Femur (tissue), 1 donor: ENCODE results near the gene CEP41.
"Not testable (repeated sequence)": the region's sequence is repeated elsewhere in the genome, so short reads cannot be mapped to it uniquely, and the experiment has no call there.

ENCODE experiments used
- DNase-seq: peaks from one replicate; pipeline ENCODE4 v3.0.0-alpha.2; 2017

Gene CEP41

DNA sequence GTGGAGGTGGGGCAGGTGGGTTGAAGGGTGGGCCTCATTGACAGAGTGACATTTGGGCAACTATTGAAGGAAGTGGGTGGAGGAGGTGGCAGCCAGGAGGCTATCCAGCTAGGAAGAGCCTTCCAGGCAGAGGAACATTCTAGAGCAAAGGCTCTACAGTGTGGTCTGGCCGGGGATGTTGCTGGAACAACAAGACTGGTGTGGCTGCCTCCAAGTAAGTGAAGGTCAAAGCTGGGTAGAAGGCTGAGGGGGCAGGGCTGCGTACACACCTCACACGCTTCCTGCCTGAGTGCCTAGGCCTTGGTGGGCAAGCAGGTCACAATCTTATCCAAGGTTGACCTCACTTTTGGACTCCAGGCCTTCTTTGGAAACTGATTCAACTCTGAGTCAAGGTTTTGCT, 53.9 kb downstream of the CEP41 start:
- DNase-seq, result no peak

DNA sequence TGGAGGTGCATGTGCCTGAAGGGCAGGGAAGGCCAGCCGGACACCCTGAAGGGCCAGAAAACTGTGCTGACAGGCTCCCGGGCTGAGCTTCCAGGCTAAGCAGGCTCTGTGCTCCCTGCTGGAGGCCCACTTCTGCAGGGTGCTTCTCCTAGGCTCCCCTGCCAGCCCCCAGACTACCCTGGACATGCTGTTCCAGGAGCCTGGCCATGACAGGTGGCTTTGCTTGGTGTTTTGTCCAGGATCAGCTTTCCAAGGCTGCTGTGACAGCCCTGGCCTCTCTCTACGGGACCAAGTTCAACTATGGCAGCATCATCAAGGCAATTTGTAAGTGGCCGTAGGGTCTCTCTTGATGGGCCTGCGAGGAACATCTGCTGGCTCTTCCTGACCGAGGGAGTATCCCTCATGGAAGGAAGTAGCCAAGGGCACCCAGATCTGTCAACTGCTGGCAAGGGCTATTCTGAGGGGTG, 55.2 kb downstream of the CEP41 start:
- no peak for DNase-seq

DNA sequence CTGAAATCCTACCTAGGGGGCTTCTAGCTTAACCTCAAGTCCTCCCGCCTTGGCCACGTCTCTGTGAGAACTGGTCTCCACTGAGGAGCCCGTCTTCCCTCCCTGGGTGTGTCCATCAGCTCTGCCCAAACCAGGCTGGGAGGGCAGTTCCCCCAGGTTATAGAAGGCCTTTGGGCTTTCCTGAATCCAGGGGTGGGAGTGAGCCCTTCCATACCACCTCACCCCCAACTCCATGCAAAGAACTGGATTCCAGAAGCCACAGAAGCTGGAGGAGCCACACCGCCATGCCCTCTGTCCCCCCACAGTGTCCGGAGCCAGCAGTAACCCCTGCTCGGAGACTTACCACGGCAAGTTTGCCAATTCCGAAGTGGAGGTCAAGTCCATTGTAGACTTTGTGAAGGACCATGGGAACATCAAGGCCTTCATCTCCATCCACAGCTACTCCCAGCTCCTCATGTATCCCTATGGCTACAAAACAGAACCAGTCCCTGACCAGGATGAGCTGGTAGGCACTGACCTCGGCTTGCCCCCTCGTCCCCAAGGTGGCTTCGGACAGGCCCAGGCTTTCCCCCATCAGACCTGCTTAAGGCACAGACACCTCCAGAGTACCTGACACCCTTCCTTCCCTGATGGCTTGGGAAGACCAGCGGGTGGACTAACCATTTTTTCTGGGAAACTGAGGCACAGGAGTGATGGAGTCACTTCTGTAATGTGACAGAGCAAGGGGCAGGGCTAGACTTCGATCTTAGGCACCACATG, 55.8 kb downstream of the CEP41 start:
- no peak for DNase-seq

DNA sequence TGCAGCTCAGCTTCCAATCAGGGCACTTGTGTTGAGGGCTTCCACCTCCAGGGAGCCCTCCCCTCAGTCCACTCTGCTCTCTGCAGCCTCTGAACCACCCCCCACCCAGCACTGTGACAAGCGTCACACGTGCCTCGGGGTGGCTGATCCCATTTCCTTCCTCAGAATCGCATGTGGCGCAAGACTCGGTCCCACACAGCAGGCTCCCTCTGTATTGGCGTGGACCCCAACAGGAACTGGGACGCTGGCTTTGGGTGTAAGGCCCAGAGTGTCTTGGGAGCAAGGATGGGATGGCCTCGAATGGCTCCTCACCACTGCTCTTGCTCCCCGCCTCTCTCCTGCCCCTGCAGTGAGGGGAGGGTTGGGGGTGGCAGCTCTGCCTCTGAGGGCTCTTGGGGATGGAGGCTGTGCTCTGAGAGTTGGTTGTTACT, 56.4 kb downstream of the CEP41 start:
- peak; percentile 19 for DNase-seq

DNA sequence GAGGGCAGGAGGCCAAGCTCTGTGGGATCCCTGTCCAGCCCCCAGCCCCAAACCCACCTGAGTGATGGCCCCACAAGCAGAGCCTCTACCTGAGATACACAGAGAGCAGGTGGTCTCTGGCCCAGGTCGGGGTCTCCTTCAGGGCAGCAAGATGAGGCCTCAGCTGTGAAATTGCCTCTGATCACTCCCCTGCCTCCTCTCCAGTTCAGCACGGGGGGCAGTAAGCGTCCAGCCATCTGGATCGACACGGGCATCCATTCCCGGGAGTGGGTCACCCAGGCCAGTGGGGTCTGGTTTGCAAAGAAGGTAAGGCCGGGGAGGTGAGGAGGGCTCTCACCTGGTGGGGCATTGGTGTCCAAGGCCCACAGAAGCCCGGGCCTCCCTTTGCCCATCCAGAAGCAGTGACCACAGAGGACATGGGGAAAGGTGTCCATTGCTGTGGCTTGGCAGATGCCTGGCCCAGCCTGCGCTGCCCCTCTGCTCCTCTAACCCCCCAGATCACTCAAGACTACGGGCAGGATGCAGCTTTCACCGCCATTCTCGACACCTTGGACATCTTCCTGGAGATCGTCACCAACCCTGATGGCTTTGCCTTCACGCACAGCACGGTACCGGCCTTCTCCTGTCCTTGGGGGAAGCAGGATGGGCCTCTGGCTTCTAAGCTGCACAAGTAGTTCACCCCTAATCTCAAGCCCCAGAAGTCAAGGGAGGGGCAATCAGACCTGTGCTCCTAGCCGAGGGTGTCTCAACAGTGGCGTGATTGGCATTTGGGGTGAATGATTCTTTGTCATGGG, 57.4 kb downstream of the CEP41 start:
- DNase-seq, result peak; percentile 12

DNA sequence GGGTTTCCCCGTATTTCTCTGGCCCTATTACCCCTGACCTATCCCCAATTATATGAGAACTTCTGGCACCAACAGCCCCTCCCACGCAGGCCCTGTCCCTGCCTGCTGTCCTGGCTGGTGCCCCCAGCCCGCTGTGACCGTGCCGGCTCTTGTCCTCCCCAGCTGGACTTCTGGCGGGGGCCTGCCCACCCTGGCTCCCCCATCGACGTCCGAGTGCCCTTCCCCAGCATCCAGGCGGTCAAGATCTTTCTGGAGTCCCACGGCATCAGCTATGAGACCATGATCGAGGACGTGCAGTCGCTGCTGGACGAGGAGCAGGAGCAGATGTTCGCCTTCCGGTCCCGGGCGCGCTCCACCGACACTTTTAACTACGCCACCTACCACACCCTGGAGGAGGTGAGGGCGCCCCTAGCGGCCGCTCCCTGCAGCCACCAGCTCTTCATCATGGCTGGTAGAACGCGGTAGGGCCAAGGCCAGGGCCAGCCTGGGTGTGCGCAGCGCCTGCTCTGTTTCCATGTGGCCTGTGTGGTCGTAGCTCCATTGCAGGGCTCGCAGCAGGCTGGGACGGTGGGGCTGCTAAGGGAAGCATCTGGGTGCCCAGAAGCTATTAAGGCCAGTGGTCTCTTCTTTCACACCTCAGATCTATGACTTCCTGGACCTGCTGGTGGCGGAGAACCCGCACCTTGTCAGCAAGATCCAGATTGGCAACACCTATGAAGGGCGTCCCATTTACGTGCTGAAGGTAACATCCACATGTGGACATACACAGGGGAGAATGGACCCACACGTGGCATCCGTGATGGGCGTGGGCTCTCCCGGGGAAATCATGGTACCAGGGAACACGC, 59.1 kb downstream of the CEP41 start:
- DNase-seq, result peak; percentile 20

DNA sequence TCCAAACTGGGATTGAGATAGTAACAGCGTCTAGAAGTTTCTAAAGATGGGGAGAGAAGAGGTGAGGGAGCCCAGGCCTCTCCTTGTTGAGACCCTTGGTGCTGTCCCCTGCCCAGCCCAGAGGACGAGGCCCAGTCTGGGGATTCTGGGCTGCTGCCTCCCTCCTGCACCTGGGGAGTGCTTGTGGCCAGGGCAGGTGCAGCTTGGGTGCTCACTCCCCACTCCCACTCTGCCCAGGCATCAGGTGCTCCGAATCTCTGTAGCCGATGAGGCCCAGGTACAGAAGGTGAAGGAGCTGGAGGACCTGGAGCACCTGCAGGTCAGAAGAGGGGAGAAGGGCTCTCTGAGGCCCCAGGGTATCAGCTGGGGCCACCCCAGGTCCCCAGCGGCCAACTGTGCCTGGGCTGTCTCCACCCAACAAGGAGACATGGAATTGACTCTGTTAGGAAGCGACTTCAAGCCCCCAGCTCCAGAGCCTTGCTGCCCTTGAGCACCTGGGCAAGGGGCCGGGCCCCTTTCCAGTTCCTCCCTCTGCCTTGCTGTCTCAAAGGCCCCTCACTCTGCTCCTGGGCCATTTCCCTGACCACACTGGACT, 59.9 kb downstream of the CEP41 start:
- peak; percentile 22 for DNase-seq

DNA sequence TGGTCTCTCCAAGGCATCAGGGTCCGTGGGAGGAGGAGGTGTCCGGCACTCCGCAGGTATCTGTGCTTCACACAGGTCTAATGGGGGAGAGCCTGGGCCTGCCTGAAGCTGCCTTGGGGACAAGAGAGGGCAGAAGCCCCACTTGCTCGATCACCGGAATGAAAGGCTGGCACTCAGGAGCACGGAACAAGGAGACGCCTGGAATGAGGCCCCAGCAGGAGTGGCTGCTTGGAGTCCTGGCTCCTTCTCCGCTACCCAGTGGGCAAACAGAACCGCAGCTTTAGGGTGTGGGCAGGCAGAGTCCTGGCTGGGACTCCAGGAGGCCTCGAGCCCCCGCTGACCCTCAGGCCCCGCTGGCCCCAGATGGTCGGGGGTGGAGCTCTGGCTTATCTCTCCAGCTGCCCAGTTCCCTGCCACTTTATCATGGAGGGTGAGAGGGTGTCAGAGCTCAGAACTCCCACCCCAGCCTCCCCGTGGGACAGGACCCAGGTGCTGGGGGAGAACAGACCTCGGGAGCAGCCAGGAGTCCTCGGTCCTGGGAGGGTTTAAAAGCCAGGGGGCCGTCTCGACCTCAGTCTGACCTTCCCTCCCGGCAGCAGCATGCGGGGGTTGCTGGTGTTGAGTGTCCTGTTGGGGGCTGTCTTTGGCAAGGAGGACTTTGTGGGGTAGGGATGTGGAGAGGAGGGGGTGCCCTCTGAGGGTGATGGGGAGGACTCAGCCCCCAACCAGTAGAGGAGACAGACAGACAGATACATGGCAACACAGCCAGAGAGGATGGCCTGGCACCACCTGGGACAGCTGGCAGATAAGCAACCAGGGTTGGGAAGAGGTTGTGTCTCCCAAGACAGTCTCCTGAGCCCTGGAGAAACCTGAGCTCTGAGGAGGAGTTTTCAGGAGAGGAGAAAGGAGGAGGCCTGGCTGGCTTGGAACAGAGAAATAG, 60.6 kb downstream of the CEP41 start, which contains the start of gene CPA1:
CPA1 (plus strand) TSS at position 574 of the 940 bp plus-strand sequence; CDS start at position 601, 27 bp downstream.
- peak; percentile 69 for DNase-seq

DNA sequence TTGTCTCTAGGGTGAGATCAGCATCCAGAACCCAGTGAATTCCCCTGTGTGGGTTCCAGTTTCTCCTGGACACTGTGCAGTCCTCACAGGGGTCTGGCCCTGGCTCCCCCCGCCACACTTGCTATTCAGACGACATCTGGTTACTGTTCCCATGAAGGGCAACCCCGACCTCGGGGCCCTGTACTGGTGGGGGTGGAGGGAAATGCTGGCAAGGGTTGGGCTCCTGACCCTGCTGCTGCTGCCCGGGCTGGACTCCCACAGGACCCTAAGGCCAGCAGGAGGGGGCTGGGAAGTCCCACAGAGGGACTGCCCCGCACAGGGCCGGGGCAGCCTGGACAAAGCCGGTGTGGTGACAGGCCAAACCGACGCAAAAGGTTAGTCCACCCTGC, 61.3 kb downstream of the CEP41 start:
- no peak for DNase-seq

DNA sequence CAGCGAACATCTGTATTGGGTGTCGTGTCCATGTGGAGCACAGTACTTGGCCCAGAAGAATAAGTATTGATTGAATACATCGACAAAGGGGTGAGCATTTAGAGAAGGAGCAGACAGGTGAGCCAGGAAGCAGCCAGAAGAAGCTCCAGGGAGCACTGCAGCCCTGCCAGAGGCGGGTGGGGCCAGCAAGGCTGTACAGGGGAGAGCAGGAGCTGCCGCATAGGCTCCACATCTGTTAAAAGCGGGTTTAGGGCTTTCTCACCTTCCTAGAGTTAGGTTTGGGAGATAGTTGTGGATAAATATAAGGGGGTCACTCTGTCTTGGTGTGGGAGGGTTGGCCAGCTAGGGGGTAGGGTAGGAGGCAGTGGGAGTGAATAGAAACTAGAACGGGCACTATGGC, 61.8 kb downstream of the CEP41 start:
- DNase-seq, result no peak

DNA sequence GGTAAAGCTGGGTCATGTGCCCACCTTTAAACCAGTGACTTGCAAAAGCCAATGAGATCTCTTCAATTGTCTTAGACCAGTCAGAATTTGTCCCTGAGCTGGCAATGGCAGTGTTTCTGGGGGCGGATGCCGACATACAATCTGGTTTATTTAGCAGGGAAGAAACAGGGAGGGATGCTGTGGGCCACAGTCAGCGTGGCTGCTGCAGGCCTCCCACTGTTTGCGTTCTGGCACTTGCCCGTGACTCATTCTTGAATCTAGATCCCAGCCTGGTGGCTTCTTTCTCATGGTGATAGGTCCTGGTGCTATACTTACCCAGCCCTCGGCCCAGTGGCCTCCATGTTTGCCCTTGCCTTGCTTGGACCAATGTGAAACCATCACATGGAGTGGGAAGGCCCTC, 63.6 kb downstream of the CEP41 start:
- DNase-seq, result no peak

DNA sequence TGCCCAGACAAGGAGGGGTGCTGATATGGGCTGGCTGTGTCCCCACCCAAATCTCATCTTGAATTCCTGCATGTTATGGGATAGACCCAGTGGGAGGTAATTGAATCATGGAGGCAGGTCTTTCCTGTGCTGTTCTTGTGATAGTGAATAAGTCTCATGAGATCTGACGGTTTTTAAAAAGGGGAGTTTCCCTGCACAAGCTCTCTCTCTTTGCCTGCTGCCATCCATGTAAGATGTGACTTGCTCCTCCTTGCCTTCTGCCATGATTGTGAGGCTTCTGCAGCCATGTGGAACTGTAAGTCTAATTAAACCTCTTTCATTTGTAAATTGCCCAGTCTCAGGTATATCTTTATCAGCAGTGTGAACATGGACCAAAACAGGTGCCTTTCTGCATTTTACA, 64.4 kb downstream of the CEP41 start:
- not testable (repeated sequence) for DNase-seq

DNA sequence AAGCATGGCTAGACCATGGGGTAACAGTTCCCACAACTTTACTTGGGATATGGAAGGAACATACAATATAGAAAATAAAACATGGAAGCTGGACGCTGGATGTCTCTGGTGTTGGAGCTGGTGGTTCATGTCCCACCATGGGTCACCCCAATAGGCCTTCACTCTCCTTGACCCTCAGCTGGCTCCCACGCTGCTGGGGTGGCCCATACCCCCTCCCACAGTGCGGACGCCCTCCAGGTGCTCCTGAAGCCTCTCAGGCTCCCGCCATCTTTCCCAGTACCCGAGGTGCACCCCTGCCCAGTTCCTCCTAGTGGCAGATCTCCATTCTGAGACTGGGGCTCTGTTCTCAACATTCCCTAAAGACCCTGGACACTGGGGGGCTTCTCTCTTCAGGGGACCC, 66.3 kb downstream of the CEP41 start:
- no peak for DNase-seq

DNA sequence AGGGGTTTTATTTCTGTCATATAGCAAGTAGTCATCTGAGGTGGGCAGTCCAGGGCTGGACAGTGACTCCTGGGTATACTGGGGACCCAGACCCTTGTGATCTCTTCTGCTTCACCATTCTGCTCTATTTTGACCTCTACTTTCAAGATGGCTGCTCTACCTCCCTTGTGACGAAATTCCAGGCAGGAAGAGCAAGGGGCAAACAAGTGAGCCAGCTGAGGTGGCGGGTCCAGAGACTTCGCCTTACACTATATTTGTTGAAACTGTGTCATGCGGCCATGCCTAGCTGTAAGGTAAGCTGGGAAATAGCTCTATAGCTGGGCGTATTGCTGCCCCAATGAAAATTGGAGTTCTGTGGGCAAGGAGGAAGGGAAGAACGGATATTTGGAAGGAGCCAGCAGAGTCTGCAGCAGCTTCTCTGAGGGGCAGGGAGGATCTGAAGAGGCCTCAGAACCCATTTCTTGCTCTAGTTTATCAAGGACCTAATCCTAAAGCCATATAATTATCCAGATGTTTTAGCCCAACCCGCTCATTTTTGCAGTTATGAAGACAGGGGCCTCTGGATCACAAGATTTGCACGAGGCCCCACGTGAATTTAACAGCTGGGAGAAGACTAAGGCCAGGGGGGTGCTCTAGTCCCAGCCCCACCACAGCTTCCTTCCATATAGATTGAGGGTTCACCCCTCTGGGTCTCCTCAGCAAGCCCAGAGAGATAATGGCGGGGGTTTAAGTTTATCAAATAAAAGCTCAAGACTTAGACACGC, 68.2 kb downstream of the CEP41 start:
- DNase-seq, result no peak

DNA sequence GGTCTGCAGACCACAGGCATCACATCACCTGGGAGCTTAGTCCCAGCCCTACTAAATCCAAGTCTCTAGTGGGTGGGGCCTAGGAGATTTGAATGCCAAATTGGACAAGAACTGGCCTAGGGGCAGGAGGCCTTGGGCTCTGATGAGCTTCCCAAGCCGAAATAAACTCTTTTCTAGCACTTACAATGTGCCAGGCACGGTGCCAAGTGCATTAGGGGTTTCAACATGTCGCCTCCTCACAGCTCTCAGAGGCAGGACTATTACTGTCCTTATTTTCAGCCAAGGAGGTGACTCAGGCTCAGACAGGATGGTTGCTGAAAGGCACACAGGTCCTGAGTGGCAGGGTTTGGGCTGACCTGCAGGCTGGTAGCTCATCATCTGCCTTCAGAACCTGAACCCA, 69.8 kb downstream of the CEP41 start:
- DNase-seq, result no peak

DNA sequence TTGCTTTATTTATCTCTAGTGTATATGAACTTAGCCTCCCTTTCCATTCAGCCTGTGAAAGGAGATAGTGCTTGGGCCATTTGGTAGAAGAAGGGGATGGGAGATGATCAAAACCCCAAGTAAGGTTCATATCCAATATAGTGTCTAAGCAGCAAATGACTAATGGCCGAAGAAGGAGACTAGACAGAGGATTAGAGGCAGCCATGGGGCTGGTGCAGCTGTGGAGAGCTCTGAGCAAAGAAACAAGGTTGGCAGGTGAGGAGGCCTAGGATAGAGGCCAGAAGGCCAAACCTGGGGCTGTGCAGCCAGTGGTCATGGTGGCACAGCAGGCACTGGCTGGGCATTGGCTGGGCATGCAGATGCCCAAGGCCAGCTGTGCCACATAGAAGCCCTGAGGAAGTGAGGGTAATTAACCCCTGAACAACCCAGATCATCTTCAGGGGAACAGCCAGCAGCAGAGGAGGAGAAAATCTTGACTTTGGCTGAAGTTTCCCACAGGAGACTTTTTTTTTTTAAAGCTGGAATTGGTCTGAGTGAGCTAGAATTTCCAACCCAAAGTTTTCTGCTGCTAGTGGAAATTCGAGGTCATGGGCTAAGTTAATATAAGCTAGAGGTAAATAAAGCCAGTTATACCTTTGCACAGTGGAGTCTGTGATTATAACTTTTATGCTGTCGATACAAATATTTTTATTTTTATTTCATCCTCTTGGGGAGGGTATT, 70.8 kb downstream of the CEP41 start:
- no peak for DNase-seq

DNA sequence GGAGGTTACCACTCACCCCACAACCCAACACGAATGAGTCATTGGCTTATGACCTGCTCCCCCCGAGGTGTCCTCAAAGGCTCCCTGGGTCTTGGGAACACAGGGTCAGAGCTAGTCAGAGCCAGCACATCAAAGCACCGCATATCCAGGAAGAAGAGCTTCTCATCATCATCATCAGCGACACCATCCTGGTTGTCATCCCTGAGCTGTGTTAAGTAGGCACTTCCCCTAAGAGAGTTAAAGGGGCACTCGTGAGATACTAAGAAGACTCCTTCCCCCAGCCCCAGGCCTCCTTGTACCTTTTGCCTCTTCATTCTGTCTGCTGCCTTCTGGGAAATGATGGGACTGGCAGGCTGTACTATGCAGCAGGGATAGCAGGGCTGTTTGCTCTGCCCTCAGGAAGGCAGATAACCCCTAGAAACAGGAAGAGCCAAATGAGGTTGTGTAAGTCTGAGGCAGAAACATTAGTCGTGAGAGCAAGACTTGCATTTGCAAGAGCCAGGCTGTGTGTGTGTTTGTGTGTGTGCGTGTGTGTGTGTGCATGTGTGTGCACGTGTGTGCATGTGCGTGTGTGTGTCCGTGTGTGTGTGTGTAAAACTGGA, 71.6 kb downstream of the CEP41 start:
- no peak for DNase-seq

DNA sequence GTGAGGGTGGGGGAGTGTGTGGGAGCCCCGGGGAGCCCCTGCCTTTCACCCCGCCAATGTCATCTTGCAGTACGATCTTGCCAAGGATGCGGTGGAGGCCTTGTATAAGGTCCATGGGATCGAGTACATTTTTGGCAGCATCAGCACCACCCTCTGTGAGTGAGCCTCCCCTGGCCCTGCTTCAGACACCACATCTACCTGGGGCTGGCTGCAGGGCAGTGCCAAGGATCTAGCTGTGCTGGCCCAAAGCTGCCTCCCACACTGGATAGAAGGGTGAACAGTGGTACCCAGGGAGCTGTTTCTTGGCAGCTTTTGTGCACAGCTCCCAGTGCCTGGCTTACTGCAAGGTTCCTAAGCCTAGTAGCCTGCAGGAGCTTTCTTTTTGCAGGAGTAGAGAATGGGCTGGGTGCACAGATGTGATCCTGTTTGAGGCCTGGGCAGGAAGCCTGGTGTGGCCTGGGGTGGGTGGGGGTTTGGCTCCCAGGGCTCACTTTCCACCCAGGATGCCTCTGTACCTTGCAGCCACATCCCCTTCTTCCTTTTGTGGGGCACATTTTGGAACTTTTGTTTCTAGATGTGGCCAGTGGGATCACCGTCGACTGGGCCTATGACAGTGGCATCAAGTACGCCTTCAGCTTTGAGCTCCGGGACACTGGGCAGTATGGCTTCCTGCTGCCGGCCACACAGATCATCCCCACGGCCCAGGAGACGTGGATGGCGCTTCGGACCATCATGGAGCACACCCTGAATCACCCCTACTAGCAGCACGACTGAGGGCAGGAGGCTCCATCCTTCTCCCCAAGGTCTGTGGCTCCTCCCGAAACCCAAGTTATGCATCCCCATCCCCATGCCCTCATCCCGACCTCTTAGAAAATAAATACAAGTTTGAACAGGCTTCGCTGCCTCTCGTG, 72.7 kb downstream of the CEP41 start:
- no peak for DNase-seq
